CD4-positive, alpha-beta T cell treated with Interleukin-4 for 4 hours (primary cell): ENCODE measurements around the gene ASPHD1.
"Not testable (repeated sequence)": the region's sequence is repeated elsewhere in the genome, so short reads cannot be mapped to it uniquely, and the experiment has no call there.

Experiments used
- DNase-seq: peaks from one replicate; pipeline ENCODE4 v3.0.0-alpha.2; 2020

ASPHD1 gene, protein sequence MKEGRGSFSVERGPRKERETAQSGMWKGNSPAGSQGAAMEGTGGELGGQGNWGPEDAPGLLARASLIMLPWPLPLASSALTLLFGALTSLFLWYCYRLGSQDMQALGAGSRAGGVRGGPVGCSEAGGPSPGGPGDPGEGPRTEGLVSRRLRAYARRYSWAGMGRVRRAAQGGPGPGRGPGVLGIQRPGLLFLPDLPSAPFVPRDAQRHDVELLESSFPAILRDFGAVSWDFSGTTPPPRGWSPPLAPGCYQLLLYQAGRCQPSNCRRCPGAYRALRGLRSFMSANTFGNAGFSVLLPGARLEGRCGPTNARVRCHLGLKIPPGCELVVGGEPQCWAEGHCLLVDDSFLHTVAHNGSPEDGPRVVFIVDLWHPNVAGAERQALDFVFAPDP

DNA sequence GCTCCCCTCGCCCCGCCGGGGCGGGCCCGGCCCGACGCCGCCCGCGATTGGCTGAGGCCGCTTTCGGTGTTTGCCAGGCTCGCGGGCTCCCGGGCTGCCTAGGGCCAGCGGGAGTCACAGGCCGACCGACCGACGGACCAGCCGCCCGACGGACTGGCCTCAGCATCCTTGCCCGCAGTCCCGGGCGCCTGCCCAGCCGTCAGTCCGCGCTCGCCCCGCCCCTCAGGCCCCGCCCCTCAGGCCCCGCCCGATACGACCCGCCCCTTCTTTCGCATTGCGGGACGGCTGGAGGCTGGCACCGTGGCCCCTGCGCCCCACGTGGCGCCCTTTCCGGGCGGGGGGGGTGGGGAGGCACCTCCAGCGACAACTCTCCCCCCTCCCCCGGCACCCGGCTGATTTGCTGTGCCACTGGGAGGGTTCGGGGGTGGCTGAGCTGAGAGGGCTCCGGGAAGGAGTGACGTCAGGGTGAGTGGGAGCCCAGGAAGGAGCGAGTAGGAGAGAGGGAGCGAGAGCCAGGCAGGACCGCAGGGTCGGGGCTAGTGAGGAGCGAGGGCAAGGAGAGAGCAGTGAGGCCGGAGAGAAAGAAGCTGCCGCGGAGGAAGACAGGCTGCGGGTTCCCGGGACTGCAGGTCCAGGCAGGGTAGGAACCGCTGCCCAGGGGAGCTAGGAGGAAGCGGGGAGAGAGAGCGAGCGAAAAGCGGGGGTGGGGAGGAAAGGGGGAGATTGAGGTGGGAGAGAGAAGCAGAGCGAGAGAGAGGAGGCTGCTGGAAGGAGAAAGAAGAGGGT lies at the start of gene ASPHD1:
ASPHD1 (plus strand) TSS at position 387 of the 786 bp plus-strand sequence. CDS start 484 bp downstream, outside the sequence.
- peak; percentile 38 for DNase-seq

DNA sequence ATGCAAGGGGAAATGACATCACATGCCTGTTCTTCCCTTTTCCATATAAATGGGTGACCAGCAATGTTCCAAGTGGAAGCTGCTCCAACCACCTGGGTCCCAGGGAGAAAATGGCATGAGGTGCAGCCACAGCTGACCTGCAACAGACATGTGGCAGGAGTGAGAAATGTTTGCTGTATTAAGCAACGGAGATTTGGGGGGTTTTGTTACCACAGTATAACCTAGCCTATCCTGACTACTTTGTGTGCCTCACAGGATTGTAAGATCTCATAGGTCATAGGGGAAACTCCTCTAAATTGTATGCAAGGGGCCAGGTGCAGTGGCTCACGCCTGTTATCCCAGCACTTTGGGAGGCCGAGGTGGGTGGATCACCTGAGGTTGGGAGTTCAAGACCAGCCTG lies 49.3 kb upstream of the ASPHD1 start:
- DNase-seq: no peak

DNA sequence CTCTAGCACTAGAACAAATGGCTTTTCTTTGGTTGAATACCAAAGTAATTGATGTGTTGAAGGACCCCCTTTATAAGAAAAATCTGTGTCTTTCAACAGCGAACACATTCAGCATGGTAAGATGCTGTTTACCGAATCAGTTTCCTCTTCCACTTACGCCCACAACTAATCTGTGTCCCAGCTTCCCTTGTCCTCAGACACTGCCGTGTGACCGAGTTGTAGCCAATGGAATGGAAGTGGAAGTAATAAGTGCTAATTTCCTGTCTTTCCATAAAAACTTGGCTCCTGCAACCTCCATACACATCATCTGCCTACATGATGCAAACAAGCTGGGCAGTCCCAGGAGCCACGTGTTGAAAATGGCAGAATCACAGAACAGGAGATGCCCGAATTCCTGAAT lies 47.6 kb upstream of the ASPHD1 start:
- DNase-seq: no peak

DNA sequence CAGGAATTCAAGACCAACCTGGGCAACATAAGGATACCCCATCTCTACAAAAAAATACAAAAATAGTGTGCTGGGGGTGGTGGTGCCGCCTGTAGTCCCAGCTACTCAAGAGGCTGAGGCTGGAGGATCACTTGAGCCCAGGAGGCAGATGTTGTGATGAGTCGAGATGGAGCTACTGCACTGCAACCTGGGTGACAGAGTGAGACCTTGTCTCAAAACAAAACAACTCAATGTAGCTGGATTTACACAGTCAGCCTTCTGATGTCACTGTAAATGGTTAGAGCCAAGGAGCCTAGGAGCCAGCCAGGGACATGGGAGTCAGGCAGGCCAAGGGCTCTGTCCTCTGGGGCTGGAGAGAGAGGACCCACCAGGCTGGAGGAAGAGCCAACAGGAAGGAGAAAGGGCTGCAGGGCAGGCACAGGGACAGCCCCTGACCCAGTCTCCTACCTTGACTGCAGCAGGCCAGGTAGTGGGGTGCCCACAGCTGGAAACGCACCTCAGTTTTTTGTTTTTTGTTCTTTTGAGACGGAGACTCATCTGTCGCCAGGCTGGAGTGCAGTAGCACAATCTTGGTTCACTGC lies 45.7 kb upstream of the ASPHD1 start:
- no peak for DNase-seq

DNA sequence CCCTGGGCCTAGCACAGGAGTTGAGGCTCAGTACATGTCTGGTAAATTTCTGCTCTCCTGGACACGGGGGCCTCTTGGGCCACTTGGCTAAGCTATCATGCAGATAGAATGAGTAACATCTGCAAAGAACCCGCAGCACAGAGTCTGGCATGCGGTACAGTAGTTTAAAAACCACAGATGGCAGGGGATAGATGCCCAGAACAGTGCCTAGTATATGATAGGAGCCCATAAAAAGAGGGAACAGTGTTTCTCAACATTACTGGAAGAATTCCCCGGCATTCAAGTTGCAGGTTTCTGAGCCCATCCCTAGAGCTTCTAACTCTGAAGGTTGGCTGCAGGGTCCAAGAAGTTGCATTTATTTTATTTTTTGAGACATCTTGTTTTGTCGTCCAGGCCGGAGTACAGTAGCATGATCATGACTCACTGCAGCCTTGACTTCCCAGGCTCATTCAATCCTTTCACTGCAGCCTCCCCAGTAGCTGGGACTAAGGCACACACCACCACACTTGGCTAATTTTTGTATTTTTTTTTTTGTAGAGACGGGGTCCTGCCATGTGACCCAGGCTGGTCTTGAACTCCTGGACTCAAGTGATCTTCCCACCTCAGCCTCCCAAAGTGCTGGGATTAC lies 43.0 kb upstream of the ASPHD1 start:
- no peak for DNase-seq

DNA sequence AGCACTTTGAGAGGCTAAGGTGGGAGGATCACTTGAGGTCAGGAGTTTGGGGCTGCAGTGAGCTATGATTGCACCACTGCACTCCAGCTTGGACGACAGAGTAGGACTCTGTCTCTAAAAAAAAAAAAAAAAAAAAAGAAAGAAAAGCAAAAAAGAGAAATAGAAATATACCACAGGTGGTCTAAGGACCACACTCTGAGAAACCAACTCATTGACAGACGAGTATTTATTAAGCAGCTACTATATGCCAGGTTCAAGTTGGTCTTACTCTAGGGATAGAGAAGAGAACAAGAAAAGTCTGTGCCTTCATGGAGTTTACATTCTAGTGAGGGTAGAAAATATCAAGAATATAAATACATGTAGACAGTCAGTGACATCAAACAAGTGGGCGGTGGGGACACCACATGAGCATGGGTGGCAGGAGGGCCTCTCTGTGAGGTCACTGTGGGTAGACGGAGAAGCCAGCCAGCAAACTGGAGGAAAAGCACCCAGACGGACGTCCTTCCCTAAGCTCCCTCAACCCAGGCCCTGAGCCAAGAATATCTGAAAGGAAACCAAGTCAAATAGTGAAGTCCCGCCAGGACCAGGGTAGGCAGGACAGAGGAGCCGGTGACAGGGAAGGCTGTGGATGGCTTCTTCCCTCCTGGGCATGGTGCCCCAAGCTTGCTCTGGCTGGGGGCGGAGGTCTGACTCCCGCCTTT lies 42.0 kb upstream of the ASPHD1 start:
- DNase-seq: no peak

DNA sequence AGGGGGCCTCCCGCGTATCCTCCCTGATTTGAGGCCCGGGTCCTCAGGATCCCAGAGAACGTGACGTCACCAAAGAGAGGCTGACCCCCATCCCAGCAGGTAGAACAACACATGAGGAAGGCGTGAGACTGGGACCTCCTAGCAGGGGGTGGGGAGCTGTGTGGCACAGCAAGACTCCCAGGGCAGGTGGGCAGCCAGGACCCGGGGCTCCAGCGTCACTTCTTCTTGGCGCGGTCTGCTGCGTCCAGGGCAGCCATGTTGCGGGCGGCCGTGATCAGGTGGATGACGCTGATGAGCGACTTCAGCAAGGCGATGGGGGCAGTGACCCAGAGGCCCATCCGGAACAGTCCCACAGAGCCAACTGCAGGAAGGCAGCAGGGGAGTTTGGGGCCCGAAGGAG lies 41.3 kb upstream of the ASPHD1 start:
- DNase-seq: no peak

DNA sequence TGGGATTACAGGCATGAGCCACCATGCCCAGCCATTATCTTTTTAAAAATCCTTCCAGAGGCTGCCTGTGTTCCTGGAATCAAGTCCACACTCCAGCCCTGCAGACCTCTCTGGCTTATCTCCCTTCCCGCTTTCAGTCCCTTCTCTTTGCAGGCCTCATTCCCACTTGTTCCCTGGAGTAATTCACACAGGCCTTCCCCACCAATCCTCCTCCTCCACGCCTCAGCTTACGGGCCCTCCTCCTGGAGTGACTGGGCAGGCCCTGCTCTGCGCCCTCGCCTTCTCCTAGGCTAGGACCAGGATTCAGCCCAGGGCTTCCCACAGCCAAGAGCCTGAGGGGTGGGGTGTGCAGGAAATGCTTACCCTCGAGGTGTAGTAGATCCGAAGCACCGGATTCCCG lies 40.1 kb upstream of the ASPHD1 start:
- DNase-seq: no peak

DNA sequence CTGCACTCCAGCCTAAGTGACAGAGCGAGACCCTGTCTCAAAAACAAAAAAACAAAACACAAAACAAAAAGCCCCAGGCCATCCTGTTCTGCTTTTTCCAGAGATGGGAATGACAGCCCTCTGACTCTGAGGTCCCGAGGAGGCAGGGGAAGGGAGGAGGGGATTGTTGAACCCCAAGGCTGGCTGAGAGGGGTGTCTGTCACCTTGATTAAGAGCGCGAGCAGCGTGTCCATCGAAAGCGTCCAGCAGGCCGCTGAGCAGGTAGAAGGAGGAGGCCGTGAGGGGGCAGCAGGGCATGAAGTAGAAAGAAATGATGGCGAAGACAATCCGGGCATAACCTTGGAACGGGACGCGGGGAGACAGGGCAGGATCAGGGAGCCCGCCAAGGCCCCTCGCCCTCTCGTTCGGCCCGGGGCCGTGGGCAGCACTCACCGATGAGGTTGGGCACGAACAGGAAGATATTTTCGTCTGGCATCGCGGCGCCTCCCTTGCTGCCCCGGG lies 37.9 kb upstream of the ASPHD1 start:
- no peak for DNase-seq

DNA sequence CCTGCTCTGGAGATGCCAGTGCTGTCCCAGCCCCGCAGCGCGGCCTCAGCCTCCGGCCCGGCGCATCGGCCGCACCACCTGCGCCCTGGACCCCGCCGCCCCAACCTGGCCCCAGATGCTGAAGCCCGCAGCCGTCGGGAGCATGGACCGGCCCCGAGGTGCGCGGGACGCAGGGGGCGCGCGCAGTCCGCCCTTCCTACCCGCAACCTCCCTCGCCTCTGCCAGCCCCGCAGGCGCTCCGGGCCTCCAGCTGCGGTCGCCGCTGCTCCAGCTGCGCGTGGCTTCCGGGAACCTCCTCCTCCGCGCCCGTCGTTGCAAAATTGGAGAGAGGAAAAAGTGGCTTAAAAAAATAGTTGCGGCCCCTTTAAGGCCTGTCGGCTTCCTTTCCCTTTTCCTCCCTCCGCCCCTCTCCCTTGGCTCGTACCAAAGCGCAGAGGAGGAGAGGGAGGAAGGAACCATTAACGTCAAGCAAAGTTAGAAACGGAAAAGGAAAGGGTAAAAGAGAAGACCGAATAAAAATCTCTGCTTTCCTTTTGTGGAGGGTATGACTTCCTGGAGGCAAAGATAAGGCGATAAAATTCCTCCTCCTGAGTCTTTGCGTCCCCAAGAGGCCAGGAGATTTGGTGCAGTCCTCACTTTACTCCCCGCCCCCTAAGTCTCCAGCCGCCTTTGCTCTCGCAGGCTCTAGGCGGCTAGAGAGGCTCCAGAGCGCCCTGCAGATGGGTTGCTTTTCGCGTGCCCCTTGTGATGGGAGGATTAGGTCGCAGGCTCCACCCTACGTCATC lies 37.2 kb upstream of the ASPHD1 start, which contains the start of gene CDIPT:
CDIPT (minus strand) TSS at position 343 of the 785 bp plus-strand sequence. CDS start 369 bp downstream, outside the sequence.
- peak; percentile 95 for DNase-seq

DNA sequence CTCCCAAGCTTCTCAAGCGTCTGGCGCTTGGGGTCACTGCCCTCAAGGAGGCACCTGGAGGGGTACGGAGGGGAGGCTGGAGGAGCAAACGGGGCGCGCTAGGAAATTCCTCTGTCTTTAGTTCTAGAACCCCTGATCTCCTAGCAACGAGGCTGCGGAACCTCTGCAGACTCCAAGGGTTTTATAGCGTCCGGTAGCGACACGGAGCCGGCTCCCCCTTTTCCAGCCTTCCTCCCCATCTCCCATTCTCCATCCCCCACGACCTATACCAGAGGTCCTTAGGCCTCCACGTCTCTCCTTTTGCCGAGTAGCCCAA lies 36.7 kb upstream of the ASPHD1 start:
- no peak for DNase-seq

DNA sequence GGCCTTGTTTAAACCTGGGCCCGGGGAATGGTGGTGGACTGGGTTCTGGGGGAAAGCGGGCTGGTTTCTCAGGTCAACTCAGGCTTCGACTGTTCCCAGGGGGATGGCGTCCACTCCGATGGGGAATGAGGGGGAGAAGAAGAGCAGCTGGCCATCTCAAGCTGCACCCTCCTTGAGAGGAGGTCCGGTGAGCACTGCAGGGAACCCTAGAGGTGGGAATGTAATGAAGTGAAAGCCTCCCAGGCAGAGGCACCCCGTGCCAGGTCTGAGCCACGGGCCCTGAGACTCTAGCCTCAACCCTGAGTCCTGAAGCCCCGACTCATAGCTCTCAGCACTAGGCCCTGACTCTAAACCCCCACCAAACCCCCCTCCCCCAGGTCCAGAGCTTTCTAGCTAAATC lies 36.1 kb upstream of the ASPHD1 start:
- no peak for DNase-seq

DNA sequence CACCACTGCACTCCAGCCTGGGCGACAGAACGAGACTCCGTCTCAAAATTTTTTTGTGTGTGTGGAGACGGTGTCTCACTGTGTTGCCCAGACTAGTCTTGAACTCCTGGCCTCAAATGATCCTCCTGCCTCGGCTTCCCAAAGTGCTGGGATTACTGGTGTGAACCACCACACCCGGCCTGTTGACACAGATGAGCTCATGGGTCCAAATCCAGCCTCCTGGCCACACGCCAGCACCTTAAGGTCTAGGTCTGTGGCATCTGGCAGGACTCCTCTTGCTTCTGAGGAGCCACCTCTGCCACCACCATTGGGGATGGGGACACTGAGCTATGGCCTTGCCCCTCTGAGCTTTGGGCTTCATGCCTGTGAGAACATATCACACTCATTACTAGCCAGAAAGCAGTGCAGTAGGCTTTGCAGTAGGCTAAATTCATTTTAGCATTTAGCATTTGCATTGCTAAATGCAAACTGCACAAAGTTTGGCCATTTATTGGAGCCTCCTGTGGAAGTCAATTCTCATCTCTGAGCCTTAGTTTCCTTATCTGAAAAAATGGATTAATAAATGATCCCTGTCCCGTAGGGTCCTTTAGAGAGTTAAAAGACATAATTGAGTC lies 31.8 kb upstream of the ASPHD1 start:
- no peak for DNase-seq

DNA sequence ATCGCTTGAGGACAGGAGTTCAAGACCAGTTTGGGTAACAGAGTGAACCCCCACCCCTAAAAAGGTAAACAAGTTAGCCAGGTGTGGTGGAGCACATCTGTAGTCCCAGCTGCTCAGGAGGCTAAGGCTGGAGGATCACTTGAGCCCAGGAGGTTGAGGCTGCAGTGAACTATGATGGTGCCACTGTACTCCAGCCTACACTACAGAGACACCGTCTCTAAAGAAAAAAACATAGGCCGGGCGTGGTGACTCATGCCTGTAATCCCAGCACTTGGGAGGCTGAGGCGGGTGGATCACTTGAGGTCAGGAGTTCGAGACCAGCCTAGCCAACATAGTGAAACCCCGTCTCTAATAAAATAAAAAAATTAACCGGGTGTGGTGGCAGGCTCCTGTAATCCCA lies 31.2 kb upstream of the ASPHD1 start:
- DNase-seq: not testable (repeated sequence)

DNA sequence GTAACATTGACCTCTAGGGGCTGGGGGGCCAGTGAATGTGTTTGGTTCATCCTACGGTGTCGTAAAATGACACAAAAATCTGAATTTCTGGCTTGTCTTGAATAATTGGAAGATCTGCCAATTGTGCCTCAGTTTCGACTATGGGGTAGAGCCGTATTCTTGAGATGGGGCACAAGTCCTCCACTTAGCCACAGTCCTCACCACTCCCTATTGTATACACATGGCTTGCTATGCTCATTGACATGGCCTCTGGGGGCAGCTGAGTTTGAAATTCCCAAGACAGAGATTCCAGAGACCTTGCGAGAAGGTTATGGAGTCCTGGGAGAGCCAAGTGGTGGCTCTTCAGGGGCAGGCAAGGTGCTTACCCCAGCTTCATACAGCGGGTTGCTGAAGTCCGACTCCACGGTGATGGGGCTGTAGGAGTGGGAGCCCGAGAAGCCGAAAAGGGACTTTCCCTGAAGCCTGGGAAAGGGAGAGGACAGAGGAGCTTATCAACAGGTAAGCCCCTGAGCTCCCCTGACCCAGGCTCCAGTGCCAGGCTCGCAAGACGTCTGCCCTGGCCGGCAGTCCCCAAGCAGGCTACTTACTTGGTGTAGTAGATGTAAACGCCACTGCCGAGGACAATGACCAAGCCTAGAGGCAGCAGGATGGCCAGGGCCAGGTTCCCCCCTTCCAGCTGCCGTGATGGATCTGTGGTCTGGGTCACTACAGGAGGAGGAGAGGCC lies 28.3 kb upstream of the ASPHD1 start:
- no peak for DNase-seq

DNA sequence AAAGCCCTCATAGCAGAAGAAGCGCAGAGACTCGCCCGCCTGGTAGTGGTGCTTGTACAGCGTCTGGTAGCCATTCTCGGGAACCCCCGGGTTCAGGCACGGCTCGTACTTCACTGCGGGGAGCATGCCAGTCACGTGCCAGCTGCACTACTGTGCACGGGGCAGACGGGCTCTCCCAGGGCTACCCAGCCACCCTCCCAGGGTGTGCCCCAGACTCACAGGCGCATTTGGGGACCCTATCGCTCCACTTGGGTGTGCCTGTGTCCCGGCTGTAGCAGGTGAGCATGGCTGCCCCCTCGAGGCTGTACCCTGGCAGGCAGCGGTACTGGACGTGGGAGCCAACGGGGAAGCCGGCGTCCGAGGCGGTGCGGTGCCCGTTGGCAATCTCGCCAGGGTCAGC lies 27.0 kb upstream of the ASPHD1 start:
- DNase-seq: no peak

DNA sequence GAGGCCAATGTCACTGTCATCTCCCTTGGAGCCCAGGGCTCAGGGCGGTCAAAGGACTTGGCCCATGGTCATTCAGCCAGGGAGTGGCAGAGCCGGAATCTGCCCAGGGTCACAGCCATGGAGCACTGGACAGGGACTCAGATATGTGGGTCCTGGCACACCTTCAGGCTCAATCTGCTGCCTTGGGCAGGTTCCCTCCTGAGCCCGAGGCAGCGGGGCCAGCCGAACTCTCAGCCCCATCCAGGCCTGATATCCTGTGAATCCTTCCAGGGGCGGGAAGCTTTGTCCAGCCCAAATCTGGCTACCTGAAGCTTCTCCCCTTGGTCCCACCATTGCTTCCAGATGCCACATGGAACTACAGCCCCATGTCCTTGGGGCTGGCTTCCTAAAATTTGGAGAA lies 25.1 kb upstream of the ASPHD1 start:
- DNase-seq: no peak

DNA sequence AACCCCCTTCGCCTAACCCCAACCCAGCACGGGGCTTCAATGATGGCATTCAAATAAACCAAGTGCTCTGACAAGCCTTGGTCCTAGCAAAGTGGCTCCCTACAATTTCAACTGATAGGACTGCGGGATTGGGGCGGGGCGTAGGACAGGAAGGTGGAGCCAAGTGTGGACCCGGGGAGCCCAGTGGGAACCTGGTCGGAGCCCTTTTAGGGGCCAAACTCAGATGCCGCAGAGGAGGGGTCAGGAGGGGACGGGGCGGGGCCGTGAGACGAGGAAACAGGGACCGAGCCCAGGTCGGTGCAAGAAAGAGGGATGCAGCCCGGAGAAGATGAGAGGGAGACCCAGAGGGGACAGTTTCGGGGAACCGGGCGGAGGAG lies 24.1 kb upstream of the ASPHD1 start:
- no peak for DNase-seq

DNA sequence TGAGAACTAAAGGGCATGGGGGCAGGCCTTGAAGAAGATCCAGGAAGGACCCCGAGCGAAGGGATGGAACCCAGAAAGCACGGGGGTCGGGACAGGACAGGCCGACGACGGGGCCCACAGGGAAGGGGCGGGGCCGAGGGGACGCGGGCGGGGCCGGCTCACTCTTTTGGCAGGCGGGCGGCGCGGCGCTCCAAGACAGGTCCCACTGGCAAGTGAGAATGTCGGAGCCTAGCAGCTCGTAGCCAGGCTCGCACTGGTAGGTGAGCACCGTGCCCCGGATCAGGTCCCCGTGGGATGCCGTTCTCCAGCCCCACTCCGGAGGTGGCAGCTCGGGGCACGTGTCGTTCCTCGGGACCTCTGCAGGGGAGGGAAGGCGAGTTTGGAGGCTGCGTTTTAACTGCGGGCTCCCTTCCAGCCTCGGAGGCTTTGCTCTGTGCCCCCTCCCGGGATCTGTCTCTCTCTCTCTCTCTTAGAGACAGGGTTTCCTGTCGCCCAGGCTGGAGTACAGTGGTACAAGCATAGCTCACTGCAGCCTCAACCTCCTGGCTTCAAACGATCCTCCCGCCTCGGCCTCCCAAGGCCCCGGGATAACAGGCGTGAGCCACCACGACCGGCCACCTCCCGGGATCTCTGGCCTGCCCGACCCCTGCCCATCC lies 23.6 kb upstream of the ASPHD1 start:
- peak; percentile 7 for DNase-seq
